GM12878 (cell line): ENCODE results near the gene EFHC1. TPM values are rescaled to one million over a fixed set of nuclear protein-coding genes. Genes with fewer than 3 reads are reported as not detected.
"Not testable (repeated sequence)": the region's sequence is repeated elsewhere in the genome, so short reads cannot be mapped to it uniquely, and the experiment has no call there.

ENCODE experiments used
- ATAC-seq: fragments of 200-7000 bp; cut with Tn5 transposase; 3 replicates; pipeline ENCODE4 v1.9.1; 2020; ENCODE audit warnings: mild to moderate bottlenecking, moderate library complexity
- BruUV-seq: library from RNA; stranded (reverse); fragments of 400-500 nt; replicated peaks from 2 replicates; lab custom pipeline; 2021; lab: Mats Ljungman, UMichigan
- CTCF ChIA-PET: fragments of 300-600 bp; sonication (Branson Sonifier 250); formaldehyde crosslinking; extraction: SDS; loops from one replicate; lab custom pipeline; 2021; ENCODE audit warnings: inconsistent platforms; lab: Yijun Ruan, JAX
- POLR2A ChIA-PET: fragments of 350-600 bp; formaldehyde crosslinking; extraction: SDS; loops from one replicate; lab custom pipeline; 2021; ENCODE audit warnings: inconsistent platforms; lab: Charles Lee
- RAD21 ChIA-PET: fragments of 300-600 bp; sonication (Branson Sonifier 250); formaldehyde crosslinking; loops from one replicate; lab custom pipeline; 2023; ENCODE audit warnings: antibody characterized with exemption; ENCODE audit not compliant: unreplicated experiment; lab: Charles Lee
- SMC1A ChIA-PET: fragments of 300-600 bp; sonication (Branson Sonifier 250); formaldehyde crosslinking; loops from one replicate; lab custom pipeline; 2023; ENCODE audit not compliant: unreplicated experiment, uncharacterized antibody; lab: Charles Lee
- DNase-seq: peaks from one replicate; pipeline ENCODE4 v3.0.0-alpha.2; 2011; ENCODE audit warnings: low read depth, low spot score
- FAIRE-seq: peaks from 3 replicates; lab custom pipeline; 2011; peaks lifted over from hg19 to GRCh38; lab: Jason Lieb, UNC
- H2AFZ ChIP-seq: 2 replicates; pipeline ENCODE4 v1.6.0; 2011; ENCODE audit warnings: low read depth, low read length, control low read depth; ENCODE audit not compliant: control insufficient read depth
- H3K27ac ChIP-seq: 2 replicates; pipeline ENCODE4 v1.5.1; 2011; ENCODE audit warnings: control low read depth; ENCODE audit not compliant: control insufficient read depth, insufficient read depth
- H3K27me3 ChIP-seq, 2 experiments: replicated peaks in 1 of 2; 2 replicates each; pipeline versions ENCODE4 v1.6.0 to v1.6.1; 2011; ENCODE audit warnings: low read length in 1 of 2; ENCODE audit not compliant: control insufficient read depth in 2 of 2, insufficient read depth in 2 of 2
- H3K36me3 ChIP-seq, 2 experiments: 2 replicates each; pipeline ENCODE4 v1.5.1; 2011; ENCODE audit warnings: low read length in 1 of 2; ENCODE audit not compliant: control insufficient read depth in 2 of 2, insufficient read depth in 2 of 2
- H3K4me1 ChIP-seq: 2 replicates; pipeline ENCODE4 v1.6.1; 2011; ENCODE audit warnings: mild to moderate bottlenecking, low read length, moderate library complexity, mixed read lengths; ENCODE audit not compliant: control insufficient read depth, insufficient read depth
- H3K4me2 ChIP-seq: 2 replicates; pipeline ENCODE4 v1.6.0; 2011; ENCODE audit warnings: control low read depth; ENCODE audit not compliant: control insufficient read depth, insufficient read depth
- H3K4me3 ChIP-seq: fragments of 200-600 bp; sonication (generic); 2 replicates; pipeline ENCODE4 v1.5.1; 2016
- H3K79me2 ChIP-seq: 2 replicates; pipeline ENCODE4 v1.6.0; 2011; ENCODE audit warnings: low read length; ENCODE audit not compliant: control insufficient read depth, insufficient read depth
- H3K9ac ChIP-seq: 2 replicates; pipeline ENCODE4 v1.8.0; 2011; ENCODE audit warnings: low read length, control low read depth, mixed read lengths; ENCODE audit not compliant: control insufficient read depth, insufficient read depth
- H3K9me3 ChIP-seq: replicated peaks from 3 replicates; pipeline ENCODE4 v1.5.1; 2011; ENCODE audit warnings: mild to moderate bottlenecking, low read length; ENCODE audit not compliant: control insufficient read depth, insufficient read depth
- H4K20me1 ChIP-seq: 2 replicates; pipeline ENCODE4 v1.6.0; 2011; ENCODE audit not compliant: control insufficient read depth, insufficient read depth
- ATF3 ChIP-seq: IDR thresholded peaks from 2 replicates; pipeline ENCODE4 v1.6.1; 2011; ENCODE audit warnings: low read depth, mild to moderate bottlenecking, low read length, moderate library complexity, borderline replicate concordance; ENCODE audit errors: extremely low read depth
- HSF1 ChIP-seq: fragments of 150-350 bp; IDR thresholded peaks from 2 replicates; pipeline ENCODE4 v1.6.1; 2014; ENCODE audit warnings: mild to moderate bottlenecking, low read depth, low read length
- NR2C2 ChIP-seq: IDR thresholded peaks from 2 replicates; pipeline ENCODE4 v1.6.1; 2011; ENCODE audit warnings: borderline replicate concordance, low read depth; ENCODE audit not compliant: control insufficient read depth, insufficient read length
- SKIL ChIP-seq: fragments of 450-650 bp; IDR thresholded peaks from 2 replicates; pipeline ENCODE4 v1.6.1; 2017; ENCODE audit warnings: mild to moderate bottlenecking, low read depth, inconsistent platforms; ENCODE audit not compliant: poor library complexity, severe bottlenecking
- SMAD5 ChIP-seq: IDR thresholded peaks from 2 replicates; pipeline ENCODE4 v1.6.1; 2016; ENCODE audit warnings: antibody characterized with exemption, low read depth
- SREBF2 ChIP-seq: IDR thresholded peaks from 2 replicates; pipeline ENCODE4 v1.6.1; 2012; ENCODE audit warnings: mild to moderate bottlenecking, low read length
- SUZ12 ChIP-seq: fragments of 200-600 bp; sonication (generic); IDR thresholded peaks from one replicate; pipeline ENCODE4 v1.6.1; 2018; ENCODE audit warnings: antibody characterized with exemption, mild to moderate bottlenecking; ENCODE audit not compliant: unreplicated experiment
- TARDBP ChIP-seq: IDR thresholded peaks from 2 replicates; pipeline ENCODE4 v1.6.1; 2016; ENCODE audit warnings: borderline replicate concordance
- ZBED1 ChIP-seq: IDR thresholded peaks from 2 replicates; pipeline ENCODE4 v1.6.1; 2016; ENCODE audit warnings: borderline replicate concordance
- ZNF24 ChIP-seq: fragments of 450-650 bp; IDR thresholded peaks from 2 replicates; pipeline ENCODE4 v1.6.1; 2017; ENCODE audit warnings: antibody characterized with exemption, mild to moderate bottlenecking
- WGBS: methylation state at CpG from one replicate; pipeline ENCODE4 v1.1.6; 2016; ENCODE audit warnings: low lambda C conversion rate; ENCODE audit not compliant: insufficient replicate concordance, insufficient coverage; ENCODE audit errors: missing lambda C conversion rate; 5-methylcytosine and 5-hydroxymethylcytosine counted together
- in situ Hi-C: fragments of 300-500 bp; cut with MboI; formaldehyde crosslinking; loops from 9 replicates; pipeline ENCODE4 v1.14.3; 2018; ENCODE audit warnings: mixed read lengths
- intact Hi-C: fragments of 100-400 bp; cut with micrococcal nuclease; formaldehyde crosslinking; loops from one replicate; pipeline ENCODE4 v1.14.2; 2022; ENCODE audit not compliant: unreplicated experiment
- polyA plus RNA-seq, 11 experiments: library from polyadenylated mRNA; depleted of rRNA in 4 of 11; unstranded in 6 of 11; stranded (reverse) in 5 of 11; fragments of >200 nt; fragmentation: Nextera tagmentation in 4 of 11; fragmentation: Illumina TruSeq in 1 of 11; extraction: Ambion mirVana in 4 of 11; extraction: Trizol in 1 of 11; gene quantifications; 1 replicate in 1 of 11; 2 replicates in 10 of 11; pipeline versions ENCODE4 v1.2.1 to v1.2.3, GENCODE V29; 2011 to 2016; ENCODE audit warnings: inconsistent platforms in 2 of 11, missing spikeins in 2 of 11, low read depth in 1 of 11
- total RNA-seq, 4 experiments: library from RNA; depleted of rRNA in 3 of 4; stranded (reverse); fragments of >200 nt in 3 of 4; fragmentation: Illumina TruSeq in 1 of 4; extraction: Trizol in 1 of 4; gene quantifications; 2 replicates each; pipeline versions ENCODE4 v1.2.1 to v1.2.3, GENCODE V29; 2013 to 2021

The EFHC1 gene
- total and polyA plus RNA-seq, 10 of the 15 experiments (the other 5 are each of a cell fraction or from before 2014, with no cell fraction given): 5.5 to 14.5 (median 8.8) TPM

GRCh38 chr6:52433294-52433693 lies 13.2 kb downstream of the EFHC1 start:
- FAIRE-seq, H3K4me1 ChIP-seq, H3K36me3 ChIP-seq, H3K27ac ChIP-seq, H2AFZ ChIP-seq, H4K20me1 ChIP-seq, ATAC-seq, H3K4me3 ChIP-seq, H3K79me2 ChIP-seq, H3K4me2 ChIP-seq, H3K9me3 ChIP-seq, intact Hi-C loops, DNase-seq, in situ Hi-C loops, BruUV-seq, H3K27me3 ChIP-seq, H3K9ac ChIP-seq: not testable (repeated sequence)
- ChIA-PET CTCF (interaction anchor here (1.0 to 1.3 kb wide), 3 partner anchors 12 to 66 kb away, joined by 3 read pairs; no protein-coding TSS in a partner anchor), SMC1A (interaction anchor here (1.0 to 1.5 kb wide), 3 partner anchors 12 to 64 kb away, joined by 3 to 4 read pairs (median 4); no protein-coding TSS in a partner anchor), POLR2A (interaction anchor here (0.6 kb wide), 1 partner anchor 551 kb away, joined by 5 read pairs; no protein-coding TSS in a partner anchor), RAD21 (interaction anchor here (1.1 kb wide), 1 partner anchor 12 kb away, joined by 3 read pairs; no protein-coding TSS in a partner anchor)
- WGBS: 48% methylated on average over 4 of the region's 4 CpGs

GRCh38 chr6:52435345-52435744 lies 15.2 kb downstream of the EFHC1 start:
- BruUV-seq: no TSS peak
- Histone ChIP-seq H3K27ac (no peak overlapping the region), H3K9ac (no peak overlapping the region), H3K4me3 (no peak overlapping the region), H2AFZ (no peak overlapping the region)
- ChIA-PET SMC1A (no interaction called here), POLR2A (no interaction called here), CTCF (no interaction called here)
- DNase-seq (no peak), ATAC-seq (no peak)
- 100% methylated on average over 1 of the region's 1 CpG for WGBS
- intact Hi-C loops: no loop called here
- TF ChIP-seq ZNF24: no peak
- TF ChIP-seq ATF3: no peak
- no peak for TF ChIP-seq SREBF2
- no peak for TF ChIP-seq SKIL
- no peak for TF ChIP-seq SMAD5
- no peak for TF ChIP-seq ZBED1
- TF ChIP-seq HSF1: no peak
- no peak for TF ChIP-seq SUZ12
- no peak for TF ChIP-seq NR2C2
- no peak for TF ChIP-seq TARDBP
- TF ChIP-seq, all 136 proteins: peak for 0
- no peaks in the 10 kb centered on the region for H3K4me1 ChIP-seq
- no peaks in the 10 kb centered on the region for H4K20me1 ChIP-seq
- no peaks in the 10 kb centered on the region for H3K79me2 ChIP-seq
- H3K4me2 ChIP-seq: no peak overlapping the region
- no peaks in the 10 kb centered on the region for H3K36me3 ChIP-seq
- FAIRE-seq: no peak
- RAD21 ChIA-PET: no interaction called here
- no peaks in the 10 kb centered on the region for H3K9me3 ChIP-seq
- no peaks in the 10 kb centered on the region for H3K27me3 ChIP-seq
- in situ Hi-C loops: no loop called here
